Activated CD8-positive, alpha-beta memory T cell treated with anti-CD3 and anti-CD28 coated beads, Interleukin-2, amount 50 U/mL, for 24 hours (primary cell): ENCODE results near the gene DCAF17.
"Not testable (repeated sequence)": the region's sequence is repeated elsewhere in the genome, so short reads cannot be mapped to it uniquely, and the experiment has no call there.

Source experiments
- DNase-seq: peaks from one replicate; pipeline ENCODE4 v3.0.0-alpha.2; 2020; ENCODE audit errors: extremely low read depth

Gene DCAF17

GRCh38 chr2:171451074-171451473 is 17.0 kb downstream of the DCAF17 start:
- no peak for DNase-seq

- no peak for DNase-seq
These were observed 18.7 kb downstream of the DCAF17 start for GRCh38 chr2:171452773-171453172.

DNA sequence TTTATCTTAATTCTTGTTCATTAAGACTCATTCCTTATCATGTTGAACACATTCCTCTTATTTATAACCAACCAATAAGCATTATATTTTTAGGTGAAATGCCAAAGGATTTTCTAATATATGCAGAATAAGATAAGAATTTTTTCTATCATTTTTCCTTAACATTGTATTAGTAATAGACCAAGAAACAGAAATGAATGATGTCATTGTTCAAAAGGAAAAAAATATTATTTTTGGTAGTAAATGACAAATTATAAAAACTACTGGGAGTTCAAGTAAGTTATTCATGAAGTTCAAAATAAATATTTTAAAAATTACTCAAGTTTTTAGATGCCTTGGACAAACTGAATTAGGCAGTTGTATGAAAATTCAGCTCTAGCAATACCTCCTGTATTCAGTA is 25.5 kb downstream of the DCAF17 start:
- no peak for DNase-seq

GRCh38 chr2:171460537-171460936 is 26.5 kb downstream of the DCAF17 start:
- no peak for DNase-seq

- DNase-seq, result no peak
These were observed 35.1 kb downstream of the DCAF17 start for GRCh38 chr2:171469176-171469575.

GRCh38 chr2:171470129-171470528 is 36.1 kb downstream of the DCAF17 start:
- no peak for DNase-seq

DNA sequence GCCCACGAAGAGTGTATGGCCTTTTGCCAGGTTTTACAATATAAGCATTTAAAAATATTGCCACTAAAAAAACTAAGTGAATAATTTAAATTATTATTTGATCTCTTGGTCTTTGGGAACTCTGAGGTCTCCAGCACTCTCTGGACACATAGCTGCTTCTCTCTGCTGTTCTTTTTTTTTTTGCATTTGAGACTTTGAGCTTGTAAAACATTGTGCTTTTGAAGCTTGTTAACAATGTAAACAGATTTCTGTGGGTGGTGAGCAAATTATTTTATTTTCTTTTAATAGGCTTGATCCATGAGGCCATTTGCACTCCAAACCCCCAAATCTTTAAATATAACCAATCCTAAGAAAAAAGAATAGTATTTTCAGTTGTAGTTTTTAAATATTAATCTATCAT is 42.0 kb downstream of the DCAF17 start:
- no peak for DNase-seq

DNA sequence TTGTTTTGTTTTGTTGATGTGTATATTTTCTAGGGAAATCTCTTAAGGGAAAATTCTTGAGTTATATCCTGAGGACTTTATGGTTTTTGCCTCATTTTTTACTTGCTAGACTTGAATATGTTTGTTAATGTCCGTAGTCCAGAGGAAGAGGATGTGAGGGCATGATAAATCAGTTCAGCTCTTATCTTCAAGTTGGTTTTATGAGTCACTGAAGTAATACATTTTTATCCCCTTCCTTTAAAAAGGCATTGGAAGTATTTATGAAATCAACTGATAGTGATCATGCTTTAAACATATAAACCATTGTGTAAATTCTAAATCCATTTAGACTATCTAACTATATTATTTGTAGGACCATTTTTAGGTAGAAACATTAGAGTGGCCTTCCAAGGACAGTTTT is 44.3 kb downstream of the DCAF17 start:
- no peak for DNase-seq

GRCh38 chr2:171479154-171479814 is 45.3 kb downstream of the DCAF17 start:
- DNase-seq, result no peak

GRCh38 chr2:171480908-171481307 is 46.9 kb downstream of the DCAF17 start:
- DNase-seq, result no peak

GRCh38 chr2:171482308-171482707 is 48.3 kb downstream of the DCAF17 start:
- no peak for DNase-seq

DNA sequence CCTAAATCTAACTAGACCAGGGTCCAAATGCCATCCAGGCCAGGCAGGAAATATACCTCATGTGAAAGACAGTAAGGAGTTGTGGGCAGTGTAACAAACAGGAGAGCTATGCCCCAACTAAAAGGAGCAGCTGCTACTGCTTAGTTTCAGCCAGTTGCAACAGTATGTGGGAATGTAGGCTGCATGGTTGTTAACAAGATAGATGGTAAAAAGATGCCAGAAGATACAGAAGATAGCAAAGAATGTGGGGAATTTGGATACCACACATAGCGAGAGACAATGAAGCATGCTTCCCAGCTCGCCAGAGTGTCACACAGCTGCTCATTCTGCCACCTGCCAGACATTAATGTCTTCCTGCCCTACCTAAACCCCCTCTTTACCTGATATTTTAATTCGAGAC is 48.9 kb downstream of the DCAF17 start:
- no peak for DNase-seq

DNA sequence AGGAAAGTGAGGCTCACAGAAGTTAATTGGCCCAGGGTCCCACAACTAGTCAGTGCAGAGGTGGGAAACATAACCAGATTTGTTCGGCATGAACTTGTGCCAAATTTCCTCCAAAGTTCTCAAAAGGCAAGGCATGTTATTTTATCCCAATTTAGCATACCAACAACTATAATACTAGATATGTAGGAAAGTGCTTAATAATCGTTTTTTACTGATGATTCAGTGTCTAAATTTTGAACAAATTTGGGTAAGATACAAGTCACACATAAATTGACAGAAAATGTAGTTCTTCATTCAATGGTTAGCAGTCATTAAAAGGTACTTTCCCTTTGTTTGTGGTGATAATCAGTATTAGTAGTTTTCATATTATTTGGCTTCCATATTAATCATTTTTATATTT is 49.8 kb downstream of the DCAF17 start:
- DNase-seq, result no peak

DNA sequence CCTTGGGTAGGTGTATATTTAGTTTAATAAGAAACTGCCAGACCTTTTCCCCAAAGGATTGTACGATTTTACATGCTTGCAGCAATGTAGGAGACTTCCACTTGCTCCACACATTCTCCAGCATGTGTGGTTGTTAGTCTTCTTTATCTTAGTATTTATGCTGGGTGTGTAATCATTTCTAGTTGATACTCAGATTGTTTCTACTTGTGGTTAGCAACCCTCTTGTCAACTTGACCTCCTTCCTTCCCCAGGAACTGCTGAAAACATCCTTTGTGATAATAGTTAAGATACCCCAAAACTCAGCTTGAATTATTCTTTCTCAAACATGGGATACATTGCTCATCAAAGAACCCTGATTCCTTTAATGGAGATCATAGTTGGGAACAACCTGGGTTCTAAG is 51.1 kb downstream of the DCAF17 start:
- no peak for DNase-seq

- DNase-seq, result no peak
These were observed 53.2 kb downstream of the DCAF17 start for GRCh38 chr2:171487201-171487600.

- DNase-seq, result no peak
These were observed 53.8 kb downstream of the DCAF17 start for GRCh38 chr2:171487803-171488259.

DNA sequence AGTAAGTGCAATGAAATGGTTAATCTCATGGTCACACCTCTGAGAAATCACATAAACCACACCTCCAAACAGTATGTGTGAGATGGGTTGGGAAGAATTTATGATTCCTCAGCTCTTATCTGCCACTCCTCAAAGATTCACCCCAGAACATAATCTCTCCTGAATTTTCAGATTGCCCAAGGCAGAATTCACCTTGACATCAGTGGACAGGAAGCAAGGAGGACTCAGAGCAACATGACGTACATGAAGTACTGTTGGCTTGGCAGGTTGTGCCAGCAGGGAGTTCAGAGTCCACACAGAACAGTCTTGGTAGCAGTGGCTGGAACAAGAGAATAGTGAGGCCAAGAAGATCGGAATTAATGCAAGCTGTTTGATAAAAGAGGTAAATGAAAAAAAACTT is 56.6 kb downstream of the DCAF17 start:
- DNase-seq, result no peak

DNA sequence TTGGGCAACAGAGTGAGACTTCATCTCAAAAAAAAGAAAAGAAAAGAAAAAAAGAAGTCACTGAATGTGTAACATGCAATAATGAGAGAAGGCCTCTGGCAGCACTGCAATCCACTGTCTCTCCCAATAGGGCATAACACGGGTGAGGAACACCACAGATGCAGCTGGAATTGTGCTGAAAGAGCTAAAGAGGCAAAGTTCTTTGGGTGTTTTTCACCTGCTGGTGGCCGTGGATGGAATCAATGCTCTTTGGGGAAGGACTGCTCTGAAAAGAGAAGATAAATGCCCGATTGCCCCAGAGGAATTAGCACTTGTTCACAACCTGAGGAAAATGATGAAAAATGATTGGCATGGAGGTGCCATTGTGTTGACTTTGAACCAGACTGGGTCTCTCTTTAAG is 57.3 kb downstream of the DCAF17 start:
- no peak for DNase-seq

GRCh38 chr2:171492664-171493063 is 58.6 kb downstream of the DCAF17 start:
- DNase-seq, result no peak

GRCh38 chr2:171497664-171498063 is 63.6 kb downstream of the DCAF17 start:
- not testable (repeated sequence) for DNase-seq

DNA sequence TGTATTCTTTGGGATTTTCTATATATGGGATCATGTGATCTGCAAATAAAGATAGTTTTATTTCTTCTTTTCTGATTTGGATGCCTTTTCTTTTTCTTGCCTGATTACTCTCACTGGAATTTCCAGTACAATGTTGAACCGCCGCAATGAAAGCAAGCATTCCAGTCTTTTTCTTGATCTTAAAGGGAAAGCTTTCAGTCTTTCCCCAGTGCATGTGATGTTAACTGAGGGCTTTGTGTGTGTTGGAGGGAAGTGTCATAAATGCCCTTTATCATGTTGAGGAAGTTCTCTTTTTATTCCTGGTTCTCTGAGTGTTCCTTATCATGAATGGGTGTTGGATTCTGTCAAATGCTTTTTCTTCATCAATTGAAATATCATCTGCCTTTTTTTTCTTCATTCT is 71.3 kb downstream of the DCAF17 start:
- no peak for DNase-seq

DNA sequence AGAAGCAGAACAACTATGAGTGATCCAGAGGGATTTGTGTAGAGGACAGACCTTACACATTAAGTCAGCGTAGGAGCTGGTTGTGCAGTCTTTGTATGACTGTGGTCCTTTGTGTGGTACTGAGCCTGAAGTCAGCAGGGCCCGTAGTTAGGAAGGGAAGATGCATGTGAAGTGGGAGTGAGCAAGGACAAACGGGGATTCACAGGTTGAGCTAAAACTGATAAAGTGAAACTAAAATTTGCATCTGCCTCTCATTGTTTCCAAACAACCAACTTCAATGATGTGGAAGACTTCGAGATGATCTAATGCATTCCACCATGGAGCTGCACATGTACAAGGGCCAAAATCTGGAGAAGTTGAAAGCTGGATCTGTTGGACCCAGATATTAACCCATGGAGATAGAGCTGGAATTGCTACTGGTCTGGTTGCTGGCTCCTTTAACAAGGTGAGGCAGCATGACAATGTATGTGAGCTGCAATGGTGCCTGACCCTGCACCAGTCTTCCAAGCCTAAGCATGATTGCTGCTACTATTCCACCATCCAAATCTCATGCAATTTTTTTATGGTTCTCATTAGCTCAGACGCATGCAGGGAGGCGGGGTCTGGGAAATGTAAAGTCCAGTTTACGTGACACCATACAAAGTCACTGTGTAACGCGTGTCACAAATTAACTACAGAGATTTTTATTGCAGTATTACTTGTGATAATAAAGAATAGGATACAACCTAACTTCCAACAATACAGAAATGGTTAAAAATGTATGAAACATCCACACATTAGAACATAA is 76.1 kb downstream of the DCAF17 start:
- DNase-seq, result no peak

DNA sequence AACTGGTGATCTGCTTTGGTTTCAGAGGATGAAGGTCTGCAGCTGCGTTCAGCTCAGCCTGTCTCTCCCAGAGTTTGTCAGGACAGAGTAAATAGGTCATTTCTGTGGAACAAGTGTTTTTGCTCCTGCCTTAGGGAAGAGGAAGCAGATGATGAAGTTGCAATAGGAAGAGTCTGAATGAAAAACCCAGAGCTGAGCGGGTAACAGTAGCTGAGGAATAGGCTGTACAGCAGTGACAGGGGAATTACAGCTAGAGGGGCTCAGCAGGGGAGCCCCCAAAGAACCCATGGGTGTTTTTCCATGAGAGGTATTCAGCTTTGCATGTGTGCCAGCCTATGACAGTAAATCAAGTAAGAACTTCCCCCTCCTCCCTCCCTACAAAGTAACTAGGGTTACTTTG is 78.0 kb downstream of the DCAF17 start:
- no peak for DNase-seq
